Keratinocyte (primary cell): ENCODE measurements around the gene ADGRB3. TPM values are rescaled to one million over a fixed set of nuclear protein-coding genes. Genes with fewer than 3 reads are reported as not detected.

Experiments
- DNase-seq: peaks from one replicate; pipeline ENCODE4 v3.0.0-alpha.2; 2011; ENCODE audit warnings: low read depth, missing footprints, low spot score
- FAIRE-seq: peaks from 2 replicates; lab custom pipeline; 2011; peaks lifted over from hg19 to GRCh38; lab: Jason Lieb, UNC
- H2AFZ ChIP-seq: 2 replicates; pipeline ENCODE4 v1.6.0; 2012; ENCODE audit warnings: low read length, control low read depth, inconsistent platforms; ENCODE audit not compliant: control insufficient read depth
- H3K27ac ChIP-seq: 2 replicates; pipeline ENCODE4 v1.5.1; 2011; ENCODE audit warnings: low read length; ENCODE audit not compliant: control insufficient read depth, insufficient read depth
- H3K27me3 ChIP-seq: 3 replicates; pipeline ENCODE4 v1.6.0; 2011; ENCODE audit warnings: low read length; ENCODE audit not compliant: control insufficient read depth, insufficient read depth; ENCODE audit errors: extremely low read depth
- H3K36me3 ChIP-seq, 2 experiments: 2 replicates in 1 of 2; 3 replicates in 1 of 2; pipeline ENCODE4 v1.5.1; 2011; ENCODE audit warnings: low read length in 2 of 2, mild to moderate bottlenecking in 1 of 2; ENCODE audit not compliant: control insufficient read depth in 2 of 2, insufficient read depth in 2 of 2; ENCODE audit errors: extremely low read depth in 1 of 2
- H3K4me1 ChIP-seq: 3 replicates; pipeline ENCODE4 v1.5.1; 2011; ENCODE audit warnings: low read length; ENCODE audit not compliant: control insufficient read depth, insufficient read depth; ENCODE audit errors: extremely low read depth
- H3K4me2 ChIP-seq: 3 replicates; pipeline ENCODE4 v1.6.0; 2011; ENCODE audit warnings: low read depth, low read length; ENCODE audit not compliant: control insufficient read depth, insufficient read depth; ENCODE audit errors: extremely low read depth
- H3K4me3 ChIP-seq, 3 experiments: fragments of 200-600 bp in 1 of 3; sonication (generic) in 1 of 3; 2 replicates in 2 of 3; 3 replicates in 1 of 3; pipeline ENCODE4 v1.5.1; 2011 to 2016; ENCODE audit warnings: low read length in 3 of 3, mild to moderate bottlenecking in 3 of 3, control low read depth in 2 of 3, inconsistent platforms in 1 of 3, low read depth in 1 of 3, mixed read lengths in 1 of 3, mixed run types in 1 of 3, moderate library complexity in 1 of 3; ENCODE audit not compliant: control insufficient read depth in 2 of 3, insufficient read depth in 2 of 3; ENCODE audit errors: extremely low read depth in 1 of 3
- H3K79me2 ChIP-seq: 2 replicates; pipeline ENCODE4 v1.6.0; 2012; ENCODE audit warnings: low read length; ENCODE audit not compliant: control insufficient read depth, insufficient read depth
- H3K9ac ChIP-seq: 3 replicates; pipeline ENCODE4 v1.6.0; 2011; ENCODE audit warnings: low read length; ENCODE audit not compliant: control insufficient read depth, insufficient read depth; ENCODE audit errors: extremely low read depth
- H3K9me1 ChIP-seq: 3 replicates; pipeline ENCODE4 v1.6.0; 2011; ENCODE audit warnings: low read length; ENCODE audit not compliant: control insufficient read depth, insufficient read depth; ENCODE audit errors: extremely low read depth
- H3K9me3 ChIP-seq: 2 replicates; pipeline ENCODE4 v1.5.1; 2012; ENCODE audit warnings: low read depth, low read length; ENCODE audit not compliant: control insufficient read depth
- H4K20me1 ChIP-seq: 3 replicates; pipeline ENCODE4 v1.6.0; 2011; ENCODE audit warnings: low read length; ENCODE audit not compliant: control insufficient read depth, insufficient read depth; ENCODE audit errors: extremely low read depth
- EZH2 ChIP-seq: IDR thresholded peaks from one replicate; pipeline ENCODE4 v1.6.1; 2012; ENCODE audit warnings: inconsistent platforms, mild to moderate bottlenecking, low read length, moderate library complexity
- dilution Hi-C: fragments of 300-500 bp; cut with MboI; formaldehyde crosslinking; loops from one replicate; pipeline ENCODE4 v1.7.0; 2020; ENCODE audit warnings: low sequenced_read_pairs; ENCODE audit not compliant: extremely low pct_ligation_motif_present
- polyA plus RNA-seq, 5 experiments: library from polyadenylated mRNA; depleted of rRNA in 3 of 5; stranded (reverse) in 3 of 5; stranded (forward) in 1 of 5; unstranded in 1 of 5; fragments of >200 nt; gene quantifications; 1 replicate in 1 of 5; 2 replicates in 3 of 5; 3 replicates in 1 of 5; pipeline versions ENCODE4 v1.2.1 to v1.2.3, GENCODE V29; 2011 to 2012; ENCODE audit warnings: missing spikeins in 2 of 5, low read depth in 1 of 5, low replicate concordance in 1 of 5
- TF ChIP-seq, protein P1 (sequence below), 3 experiments: IDR thresholded peaks in 1 of 3; conservative IDR thresholded peaks in 1 of 3; optimal IDR thresholded peaks in 1 of 3; 2 replicates in 2 of 3; 3 replicates in 1 of 3; pipeline versions ENCODE3 to v1.5.1; 2011; ENCODE audit warnings: low read length in 3 of 3, mild to moderate bottlenecking in 3 of 3, moderate library complexity in 2 of 3, control low read depth in 1 of 3, inconsistent platforms in 1 of 3; ENCODE audit not compliant: insufficient read depth in 2 of 3; ENCODE audit errors: extremely low read depth in 1 of 3

Gene ADGRB3
- polyA plus RNA-seq, 1 donor (not counting 4 experiments of a cell fraction or from before 2014, with no cell fraction given) = not detected

DNA sequence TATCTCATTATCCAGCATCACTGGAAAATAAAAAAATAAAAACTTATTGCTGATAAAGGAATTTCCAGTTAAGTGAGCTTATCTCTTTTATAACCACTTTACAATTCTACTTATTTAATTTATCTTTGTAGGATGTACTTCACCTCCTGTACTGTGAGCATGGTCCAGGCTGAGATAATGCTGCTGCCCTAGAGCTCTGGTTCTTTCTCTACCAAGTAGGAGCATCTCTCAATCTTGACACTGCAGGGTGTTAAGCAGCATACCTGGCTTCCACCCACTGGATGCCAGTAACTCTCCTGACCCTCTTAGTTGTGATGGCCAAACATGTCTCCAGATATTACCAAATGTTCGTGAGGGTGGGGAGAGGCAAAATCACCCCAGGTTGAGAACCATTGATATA lies 454.5 kb downstream of the ADGRB3 start:
- Histone ChIP-seq H3K36me3 (no peaks in the 10 kb centered on the region), H3K4me2 (no peak overlapping the region), H2AFZ (no peak overlapping the region), H3K4me3 (no peak overlapping the region), H4K20me1 (no peaks in the 10 kb centered on the region), H3K9me1 (no peaks in the 10 kb centered on the region), H3K4me1 (no peaks in the 10 kb centered on the region), H3K9ac (no peak overlapping the region), H3K79me2 (no peaks in the 10 kb centered on the region), H3K9me3 (no peaks in the 10 kb centered on the region), H3K27me3 (no peaks in the 10 kb centered on the region), H3K27ac (no peak overlapping the region)
- no peak for TF ChIP-seq EZH2
- TF ChIP-seq, protein P1, sequence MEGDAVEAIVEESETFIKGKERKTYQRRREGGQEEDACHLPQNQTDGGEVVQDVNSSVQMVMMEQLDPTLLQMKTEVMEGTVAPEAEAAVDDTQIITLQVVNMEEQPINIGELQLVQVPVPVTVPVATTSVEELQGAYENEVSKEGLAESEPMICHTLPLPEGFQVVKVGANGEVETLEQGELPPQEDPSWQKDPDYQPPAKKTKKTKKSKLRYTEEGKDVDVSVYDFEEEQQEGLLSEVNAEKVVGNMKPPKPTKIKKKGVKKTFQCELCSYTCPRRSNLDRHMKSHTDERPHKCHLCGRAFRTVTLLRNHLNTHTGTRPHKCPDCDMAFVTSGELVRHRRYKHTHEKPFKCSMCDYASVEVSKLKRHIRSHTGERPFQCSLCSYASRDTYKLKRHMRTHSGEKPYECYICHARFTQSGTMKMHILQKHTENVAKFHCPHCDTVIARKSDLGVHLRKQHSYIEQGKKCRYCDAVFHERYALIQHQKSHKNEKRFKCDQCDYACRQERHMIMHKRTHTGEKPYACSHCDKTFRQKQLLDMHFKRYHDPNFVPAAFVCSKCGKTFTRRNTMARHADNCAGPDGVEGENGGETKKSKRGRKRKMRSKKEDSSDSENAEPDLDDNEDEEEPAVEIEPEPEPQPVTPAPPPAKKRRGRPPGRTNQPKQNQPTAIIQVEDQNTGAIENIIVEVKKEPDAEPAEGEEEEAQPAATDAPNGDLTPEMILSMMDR (optimal IDR thresholded peaks at IDR 0.05 in 1 of 3, IDR thresholded peaks at IDR 0.05 in 1 of 3, conservative IDR thresholded peaks at IDR 0.05 in 1 of 3; ENCODE audit: extremely low read depth in 1 of 3, insufficient read depth in 2 of 3, low read length in 3 of 3) = no peak
- FAIRE-seq (no peak), DNase-seq (no peak)
- dilution Hi-C loops = no loop called here

DNA sequence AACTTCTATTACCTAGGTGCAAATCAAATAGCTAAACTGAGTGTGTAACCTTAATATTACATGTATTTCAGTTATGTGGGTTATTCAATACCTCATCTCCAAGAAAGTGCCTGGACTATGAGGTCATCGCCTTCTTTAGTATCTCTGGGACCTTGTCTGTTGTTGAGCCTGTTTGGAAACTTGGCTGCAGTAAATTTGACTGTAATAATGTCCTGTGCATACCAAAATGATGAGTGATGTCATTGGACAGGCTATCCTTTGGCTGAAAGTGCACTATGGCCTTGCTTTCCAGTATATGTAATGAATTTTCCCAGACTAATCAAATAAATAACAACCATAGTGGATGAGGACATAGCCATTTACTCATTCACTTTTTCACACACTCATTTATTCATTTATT lies 455.1 kb downstream of the ADGRB3 start:
- Histone ChIP-seq H4K20me1 (no peaks in the 10 kb centered on the region), H3K9me3 (no peaks in the 10 kb centered on the region), H2AFZ (no peak overlapping the region), H3K4me3 (no peak overlapping the region), H3K4me2 (no peak overlapping the region), H3K27ac (no peak overlapping the region), H3K36me3 (no peaks in the 10 kb centered on the region), H3K4me1 (no peaks in the 10 kb centered on the region), H3K9ac (no peak overlapping the region), H3K9me1 (no peaks in the 10 kb centered on the region), H3K79me2 (no peaks in the 10 kb centered on the region), H3K27me3 (no peaks in the 10 kb centered on the region)
- dilution Hi-C loops = no loop called here
- FAIRE-seq = no peak
- TF ChIP-seq EZH2 = no peak
- TF ChIP-seq, protein P1 (optimal IDR thresholded peaks at IDR 0.05 in 1 of 3, IDR thresholded peaks at IDR 0.05 in 1 of 3, conservative IDR thresholded peaks at IDR 0.05 in 1 of 3; ENCODE audit: extremely low read depth in 1 of 3, insufficient read depth in 2 of 3, low read length in 3 of 3) = no peak
- DNase-seq = no peak
